ENCODE measurements around the gene SLC10A7. TPM values are rescaled to one million over a fixed set of nuclear protein-coding genes. Genes with fewer than 3 reads are reported as not detected.

SLC10A7 gene
- total RNA-seq, 2 experiments from 2014 or later, result 15.9 to 23.3 TPM

- ChIA-PET POLR2A (no interaction called here), CTCF (no interaction called here)
- H3K36me3 Mint-ChIP-seq (ENCODE audit: low read depth), result no peaks in the 10 kb centered on the region
- H3K4me1 Mint-ChIP-seq, result no peaks in the 10 kb centered on the region
- H3K27ac Mint-ChIP-seq, result no peak overlapping the region
- H3K27me3 Mint-ChIP-seq, result peaks cover 2% of the 10 kb centered on the region
- no peaks in the 10 kb centered on the region for H3K9me3 Mint-ChIP-seq
- H3K4me3 Mint-ChIP-seq, result no peak overlapping the region
- no peak for DNase-seq
Observed at GRCh38 chr4:146212781-146213180, 309.0 kb downstream of the SLC10A7 start.

- no peak for DNase-seq
- no peak overlapping the region for H3K27ac Mint-ChIP-seq
- ChIA-PET POLR2A (no interaction called here), CTCF (no interaction called here)
- no peaks in the 10 kb centered on the region for H3K36me3 Mint-ChIP-seq (ENCODE audit: low read depth)
- peaks cover 2% of the 10 kb centered on the region for H3K27me3 Mint-ChIP-seq
- no peaks in the 10 kb centered on the region for H3K4me1 Mint-ChIP-seq
- H3K4me3 Mint-ChIP-seq, result no peak overlapping the region
- H3K9me3 Mint-ChIP-seq, result no peaks in the 10 kb centered on the region
Observed at GRCh38 chr4:146211440-146211839, 310.3 kb downstream of the SLC10A7 start.

GRCh38 chr4:146210890-146211289 lies 310.9 kb downstream of the SLC10A7 start:
- no peaks in the 10 kb centered on the region for H3K4me1 Mint-ChIP-seq
- no peaks in the 10 kb centered on the region for H3K36me3 Mint-ChIP-seq (ENCODE audit: low read depth)
- H3K27me3 Mint-ChIP-seq, result peaks cover 2% of the 10 kb centered on the region
- H3K4me3 Mint-ChIP-seq, result no peak overlapping the region
- ChIA-PET CTCF (no interaction called here), POLR2A (no interaction called here)
- no peak overlapping the region for H3K27ac Mint-ChIP-seq
- no peak for DNase-seq
- no peaks in the 10 kb centered on the region for H3K9me3 Mint-ChIP-seq

- Mint-ChIP-seq H3K4me3 (no peak overlapping the region), H3K27me3 (peaks cover 2% of the 10 kb centered on the region), H3K4me1 (no peaks in the 10 kb centered on the region), H3K9me3 (peaks cover 5% of the 10 kb centered on the region), H3K27ac (no peak overlapping the region), H3K36me3 (ENCODE audit: low read depth) (peaks cover 3% of the 10 kb centered on the region)
- ChIA-PET CTCF (no interaction called here), POLR2A (no interaction called here)
- DNase-seq, result no peak
Observed at GRCh38 chr4:146207410-146207809, 314.3 kb downstream of the SLC10A7 start.

Small RNA genes lying within 50 kb of the gene (microRNA-seq; reads per million reads assigned to microRNA genes)
- not detected for gene MIR7849 (ENCODE audit: borderline microRNAs expressed, borderline replicate concordance)

Other genes starting within 250 kb of the SLC10A7 start
- gene POU4F2, start 117.0 kb upstream of the SLC10A7 start, total RNA-seq, result not detected